ENCODE data around the gene CHN1. TPM values are rescaled to one million over a fixed set of nuclear protein-coding genes. Genes with fewer than 3 reads are reported as not detected.

Gene CHN1
- total RNA-seq, 1 donor from 2014 or later = 7.3 TPM

DNA sequence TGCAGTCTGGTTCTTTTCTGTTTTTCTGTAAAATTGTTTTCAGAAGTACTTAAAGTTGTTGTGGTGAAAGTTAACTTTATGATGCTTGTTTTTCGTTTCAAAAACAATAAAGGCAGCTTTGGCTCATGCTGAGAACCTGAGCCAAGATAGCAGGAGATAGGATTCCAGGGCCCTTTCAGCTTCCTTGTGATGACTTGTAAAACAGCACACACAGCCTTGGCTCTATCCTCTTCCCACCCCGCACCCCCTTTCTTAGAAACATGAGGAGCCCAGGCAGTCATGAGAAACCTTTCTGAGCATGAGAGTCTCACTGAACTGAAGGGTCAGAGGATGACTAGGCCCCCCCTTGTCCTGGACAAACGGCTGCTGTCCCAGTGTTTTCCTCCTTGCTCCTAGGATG, 228.5 kb downstream of the CHN1 start:
- H3K9me3 Mint-ChIP-seq = no peaks in the 10 kb centered on the region
- intact Hi-C loops (cut with micrococcal nuclease) = loop anchor here (5.0 kb wide), 1 partner anchor 126 kb away; no protein-coding TSS in a partner anchor
- no peak overlapping the region for H3K4me3 Mint-ChIP-seq (ENCODE audit: low read depth)
- peaks cover 42% of the 10 kb centered on the region for H3K4me1 Mint-ChIP-seq (ENCODE audit: low read depth)
- no peaks in the 10 kb centered on the region for H3K36me3 Mint-ChIP-seq (ENCODE audit: low read depth)
- DNase-seq (ENCODE audit: low spot score) = no peak
- H3K27me3 Mint-ChIP-seq (ENCODE audit: low read depth) = no peaks in the 10 kb centered on the region
- H3K27ac Mint-ChIP-seq = no peak overlapping the region

DNA sequence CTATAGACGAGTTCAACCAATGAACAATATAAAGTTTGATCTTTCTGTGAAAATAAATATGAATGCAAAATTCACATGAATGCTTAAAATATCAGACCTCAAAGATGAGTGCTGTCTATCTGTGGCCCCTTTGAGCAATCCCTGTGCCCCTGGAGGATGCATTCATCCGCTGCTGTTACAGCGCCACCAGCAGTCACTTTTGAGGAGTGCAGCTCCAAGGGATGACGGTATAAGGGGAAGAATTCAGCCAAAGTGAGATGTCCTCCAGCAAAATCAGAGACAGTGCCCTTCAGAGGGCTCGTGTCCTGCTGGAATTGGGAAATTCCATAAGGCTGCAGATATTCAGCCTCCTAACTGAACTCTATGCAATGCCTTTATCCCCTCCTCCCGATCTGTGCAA, 229.0 kb downstream of the CHN1 start:
- no peak overlapping the region for H3K27ac Mint-ChIP-seq
- DNase-seq (ENCODE audit: low spot score) = no peak
- H3K4me3 Mint-ChIP-seq (ENCODE audit: low read depth) = no peak overlapping the region
- peaks cover 42% of the 10 kb centered on the region for H3K4me1 Mint-ChIP-seq (ENCODE audit: low read depth)
- intact Hi-C loops (cut with micrococcal nuclease) = loop anchor here (5.0 kb wide), 1 partner anchor 126 kb away; no protein-coding TSS in a partner anchor
- H3K36me3 Mint-ChIP-seq (ENCODE audit: low read depth) = no peaks in the 10 kb centered on the region
- H3K27me3 Mint-ChIP-seq (ENCODE audit: low read depth) = no peaks in the 10 kb centered on the region
- H3K9me3 Mint-ChIP-seq = no peaks in the 10 kb centered on the region

DNA sequence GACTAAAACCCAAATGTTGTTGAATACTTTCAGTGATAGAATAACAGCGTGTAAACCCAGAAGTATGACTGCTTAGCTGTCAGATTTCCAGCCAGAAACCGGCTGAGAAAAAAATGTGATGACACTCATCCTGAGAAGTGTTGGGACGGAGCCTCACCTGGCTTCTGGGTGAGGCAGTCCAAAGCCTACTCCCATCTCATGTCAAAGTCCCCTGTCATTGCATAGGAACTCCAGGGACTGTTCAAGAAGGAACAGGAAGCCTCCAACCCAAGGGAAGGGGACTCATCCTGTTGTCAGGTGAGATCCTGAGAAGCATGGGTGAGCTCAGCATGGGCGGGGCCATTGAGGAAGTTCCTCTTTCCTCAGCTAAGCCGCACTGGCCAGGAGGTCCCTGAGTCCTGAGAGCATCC, 229.6 kb downstream of the CHN1 start:
- Mint-ChIP-seq H3K9me3 (no peaks in the 10 kb centered on the region), H3K27me3 (ENCODE audit: low read depth) (no peaks in the 10 kb centered on the region), H3K36me3 (ENCODE audit: low read depth) (no peaks in the 10 kb centered on the region), H3K4me3 (ENCODE audit: low read depth) (no peak overlapping the region), H3K4me1 (ENCODE audit: low read depth) (peaks cover 43% of the 10 kb centered on the region), H3K27ac (no peak overlapping the region)
- intact Hi-C loops (cut with micrococcal nuclease) = loop anchor here (5.0 kb wide), 1 partner anchor 127 kb away; no protein-coding TSS in a partner anchor
- no peak for DNase-seq (ENCODE audit: low spot score)

DNA sequence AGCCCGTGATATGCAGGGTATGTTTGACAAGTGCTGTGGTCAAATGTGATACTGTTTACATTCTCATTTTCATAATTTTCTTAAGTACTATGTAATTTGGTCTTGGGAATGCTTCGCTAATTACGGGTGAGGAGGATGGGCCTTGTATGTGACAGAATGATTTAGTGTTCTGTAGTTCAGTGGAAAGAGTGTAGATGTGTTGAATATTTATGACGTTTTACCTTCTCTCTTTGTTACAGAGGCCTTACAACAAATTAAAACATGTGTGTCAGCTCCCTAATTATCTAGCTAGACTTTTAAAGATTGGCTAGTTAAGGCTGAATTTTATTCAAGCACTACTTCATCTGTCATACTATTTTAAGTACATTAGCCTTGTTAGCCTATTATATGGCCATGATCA, 230.3 kb downstream of the CHN1 start:
- H3K36me3 Mint-ChIP-seq (ENCODE audit: low read depth) = no peaks in the 10 kb centered on the region
- peaks cover 39% of the 10 kb centered on the region for H3K4me1 Mint-ChIP-seq (ENCODE audit: low read depth)
- no peaks in the 10 kb centered on the region for H3K9me3 Mint-ChIP-seq
- intact Hi-C loops (cut with micrococcal nuclease) = loop anchor here (5.0 kb wide), 2 partner anchors 127 to 212 kb away; no protein-coding TSS in a partner anchor
- no peak overlapping the region for H3K27ac Mint-ChIP-seq
- no peaks in the 10 kb centered on the region for H3K27me3 Mint-ChIP-seq (ENCODE audit: low read depth)
- no peak for DNase-seq (ENCODE audit: low spot score)
- H3K4me3 Mint-ChIP-seq (ENCODE audit: low read depth) = no peak overlapping the region

DNA sequence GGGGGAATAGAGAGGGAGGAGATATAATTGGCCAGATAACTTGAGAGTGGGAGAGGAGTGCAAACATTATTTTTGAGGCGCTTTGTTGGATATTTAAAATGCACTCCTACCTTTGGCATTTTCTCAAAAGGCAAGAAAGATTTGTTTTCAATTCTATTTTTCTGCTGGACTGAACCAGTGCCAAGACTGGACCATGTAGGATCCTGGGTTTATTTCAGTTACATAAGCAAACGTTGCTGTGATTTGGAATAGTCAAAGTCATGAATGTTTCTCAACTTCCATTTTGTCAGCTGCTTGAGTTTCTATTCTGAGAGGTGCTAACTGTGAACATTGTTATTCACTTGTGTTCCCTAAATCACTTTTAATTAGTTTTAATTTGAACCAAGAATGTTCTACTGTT, 232.0 kb downstream of the CHN1 start:
- Mint-ChIP-seq H3K4me1 (ENCODE audit: low read depth) (peaks cover 25% of the 10 kb centered on the region), H3K27ac (no peak overlapping the region), H3K27me3 (ENCODE audit: low read depth) (no peaks in the 10 kb centered on the region), H3K4me3 (ENCODE audit: low read depth) (no peak overlapping the region), H3K36me3 (ENCODE audit: low read depth) (no peaks in the 10 kb centered on the region), H3K9me3 (no peaks in the 10 kb centered on the region)
- intact Hi-C loops (cut with micrococcal nuclease) = loop anchor here (5.0 kb wide), 1 partner anchor 214 kb away; no protein-coding TSS in a partner anchor
- DNase-seq (ENCODE audit: low spot score) = no peak

DNA sequence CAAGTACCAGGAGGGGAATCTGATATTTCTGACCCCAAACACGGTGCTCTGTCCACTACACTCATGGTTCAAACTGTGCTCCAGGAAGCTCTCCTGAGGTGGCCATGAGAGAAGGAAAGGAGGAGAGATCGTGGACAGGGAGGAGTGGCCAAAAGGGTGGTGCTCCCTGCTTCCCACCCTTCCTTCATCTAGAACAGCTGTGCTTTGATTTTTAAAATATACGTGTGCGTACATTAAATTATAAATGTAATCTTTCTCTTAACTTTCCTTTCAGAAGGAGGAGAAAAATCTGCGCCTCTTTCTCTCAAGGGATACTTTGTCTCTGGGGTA, 232.7 kb downstream of the CHN1 start:
- Mint-ChIP-seq H3K27ac (no peak overlapping the region), H3K36me3 (ENCODE audit: low read depth) (no peaks in the 10 kb centered on the region), H3K9me3 (no peaks in the 10 kb centered on the region), H3K4me3 (ENCODE audit: low read depth) (no peak overlapping the region), H3K27me3 (ENCODE audit: low read depth) (peaks cover 2% of the 10 kb centered on the region), H3K4me1 (ENCODE audit: low read depth) (peaks cover 17% of the 10 kb centered on the region)
- DNase-seq (ENCODE audit: low spot score) = no peak
- intact Hi-C loops (cut with micrococcal nuclease) = loop anchor here (5.0 kb wide), 1 partner anchor 215 kb away; no protein-coding TSS in a partner anchor

DNA sequence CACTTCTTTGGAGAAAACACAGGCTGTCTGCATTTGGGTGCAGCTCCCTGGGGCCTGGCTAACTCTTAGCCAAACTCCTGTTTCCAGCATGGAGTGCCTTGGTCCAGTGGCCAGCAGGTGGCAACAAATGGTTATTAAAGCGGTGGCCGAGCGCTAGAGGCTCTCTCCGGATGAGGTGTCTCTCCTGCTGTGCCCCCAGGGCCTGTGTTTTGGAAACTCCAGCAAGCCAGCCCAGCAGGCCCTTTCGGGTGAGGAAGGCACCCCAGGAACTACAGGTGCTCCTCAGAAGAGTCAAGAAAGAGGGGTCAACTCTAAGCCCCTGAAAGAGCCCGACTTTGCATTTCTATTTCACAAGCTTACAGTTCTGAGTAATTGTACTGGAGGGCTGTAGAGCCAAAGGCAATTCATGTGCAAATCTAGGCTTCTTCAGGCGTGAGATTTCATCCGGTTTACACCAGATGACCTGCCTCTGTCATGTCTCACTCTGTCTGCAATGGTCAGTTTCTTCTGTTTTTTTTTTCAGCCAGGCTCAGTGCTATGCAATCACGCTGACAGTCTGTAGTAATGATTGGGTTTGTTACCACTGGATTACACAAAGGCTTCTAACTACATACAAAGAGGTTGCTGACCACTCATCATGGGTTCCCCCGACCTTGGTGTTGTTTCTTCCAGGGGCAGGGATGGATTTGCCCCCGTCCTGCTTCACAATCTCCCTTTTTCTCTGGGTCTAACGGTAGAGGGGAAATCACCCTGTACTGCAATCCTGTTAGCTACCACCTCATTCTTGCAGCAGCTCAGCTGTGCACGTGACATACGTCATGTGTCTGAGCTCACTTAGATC, 233.3 kb downstream of the CHN1 start:
- H3K4me3 Mint-ChIP-seq (ENCODE audit: low read depth) = no peak overlapping the region
- intact Hi-C loops (cut with micrococcal nuclease) = loop anchor here (1.0 to 5.0 kb wide), 2 partner anchors 72 to 215 kb away; no protein-coding TSS in a partner anchor
- H3K4me1 Mint-ChIP-seq (ENCODE audit: low read depth) = peaks cover 14% of the 10 kb centered on the region
- no peak for DNase-seq (ENCODE audit: low spot score)
- H3K36me3 Mint-ChIP-seq (ENCODE audit: low read depth) = no peaks in the 10 kb centered on the region
- H3K27ac Mint-ChIP-seq = no peak overlapping the region
- no peaks in the 10 kb centered on the region for H3K9me3 Mint-ChIP-seq
- H3K27me3 Mint-ChIP-seq (ENCODE audit: low read depth) = peaks cover 2% of the 10 kb centered on the region

DNA sequence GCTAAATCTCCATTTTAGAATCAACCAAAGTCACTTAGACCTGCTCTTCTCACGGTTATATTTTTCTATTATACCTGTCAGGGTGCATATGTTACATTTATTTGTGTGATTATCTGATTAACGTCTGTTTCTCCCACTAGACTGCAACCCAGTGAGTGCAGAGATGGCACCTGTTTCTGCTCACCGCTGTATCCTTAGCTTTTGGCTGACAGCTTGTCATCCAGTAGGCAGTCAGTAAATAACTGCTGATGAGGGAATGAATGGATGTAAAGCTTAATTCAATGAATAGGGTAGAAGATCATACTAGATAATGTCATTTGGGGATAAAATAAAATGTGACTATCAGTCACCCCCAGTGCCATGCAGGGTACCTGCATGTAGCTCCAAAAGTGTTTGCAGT, 234.0 kb downstream of the CHN1 start:
- H3K27ac Mint-ChIP-seq = no peak overlapping the region
- H3K4me1 Mint-ChIP-seq (ENCODE audit: low read depth) = peaks cover 10% of the 10 kb centered on the region
- DNase-seq (ENCODE audit: low spot score) = no peak
- no peak overlapping the region for H3K4me3 Mint-ChIP-seq (ENCODE audit: low read depth)
- no peaks in the 10 kb centered on the region for H3K9me3 Mint-ChIP-seq
- intact Hi-C loops (cut with micrococcal nuclease) = loop anchor here (1.0 to 5.0 kb wide), 2 partner anchors 71 to 216 kb away; no protein-coding TSS in a partner anchor
- H3K27me3 Mint-ChIP-seq (ENCODE audit: low read depth) = peaks cover 2% of the 10 kb centered on the region
- no peaks in the 10 kb centered on the region for H3K36me3 Mint-ChIP-seq (ENCODE audit: low read depth)

DNA sequence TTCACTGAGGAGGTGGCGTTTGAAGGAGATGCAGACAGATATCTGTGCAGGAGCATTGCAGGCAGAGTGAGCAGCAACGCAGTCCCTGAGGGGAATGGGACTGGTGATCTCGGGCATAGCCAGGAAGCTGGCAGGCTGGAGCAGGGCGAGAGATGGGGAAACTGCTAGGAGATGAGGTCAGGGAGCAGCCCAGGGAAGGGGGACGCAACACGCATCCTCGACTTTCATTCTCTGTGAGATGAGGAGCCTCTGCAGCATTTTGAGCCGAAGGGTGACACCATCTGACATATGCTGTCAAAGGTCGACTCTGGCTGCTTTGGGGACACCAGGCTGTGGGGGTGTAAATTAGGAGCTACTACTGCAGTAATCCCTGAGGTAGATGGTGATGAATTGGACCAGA, 236.6 kb downstream of the CHN1 start:
- Mint-ChIP-seq H3K9me3 (no peaks in the 10 kb centered on the region), H3K36me3 (ENCODE audit: low read depth) (no peaks in the 10 kb centered on the region), H3K4me3 (ENCODE audit: low read depth) (no peak overlapping the region), H3K27ac (no peak overlapping the region), H3K4me1 (ENCODE audit: low read depth) (peaks cover 5% of the 10 kb centered on the region), H3K27me3 (ENCODE audit: low read depth) (peaks cover 5% of the 10 kb centered on the region)
- intact Hi-C loops (cut with micrococcal nuclease) = no loop called here
- no peak for DNase-seq (ENCODE audit: low spot score)

DNA sequence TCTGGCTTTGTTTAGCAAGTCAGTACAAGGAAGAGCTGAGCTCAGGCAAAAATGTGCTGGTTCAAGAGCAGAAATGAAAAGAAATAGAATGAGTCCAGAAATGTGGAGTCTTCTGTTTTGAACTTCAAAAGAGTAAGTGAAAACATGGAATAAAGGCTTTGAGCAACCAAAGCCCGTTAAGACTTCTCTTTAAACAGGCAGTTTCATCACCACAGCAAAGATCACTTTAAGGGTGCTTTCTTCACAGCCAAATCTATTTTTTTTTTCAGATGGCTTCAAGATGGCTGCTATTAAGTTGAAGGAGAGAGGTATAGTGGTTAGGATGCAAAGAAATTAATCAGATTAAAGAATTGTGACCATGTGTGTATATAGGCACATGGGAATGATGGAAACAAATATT, 238.9 kb downstream of the CHN1 start:
- H3K36me3 Mint-ChIP-seq (ENCODE audit: low read depth) = no peaks in the 10 kb centered on the region
- no peaks in the 10 kb centered on the region for H3K9me3 Mint-ChIP-seq
- H3K4me3 Mint-ChIP-seq (ENCODE audit: low read depth) = no peak overlapping the region
- H3K27me3 Mint-ChIP-seq (ENCODE audit: low read depth) = peaks cover 7% of the 10 kb centered on the region
- no peak for DNase-seq (ENCODE audit: low spot score)
- intact Hi-C loops (cut with micrococcal nuclease) = no loop called here
- H3K27ac Mint-ChIP-seq = no peak overlapping the region
- H3K4me1 Mint-ChIP-seq (ENCODE audit: low read depth) = peaks cover 8% of the 10 kb centered on the region

DNA sequence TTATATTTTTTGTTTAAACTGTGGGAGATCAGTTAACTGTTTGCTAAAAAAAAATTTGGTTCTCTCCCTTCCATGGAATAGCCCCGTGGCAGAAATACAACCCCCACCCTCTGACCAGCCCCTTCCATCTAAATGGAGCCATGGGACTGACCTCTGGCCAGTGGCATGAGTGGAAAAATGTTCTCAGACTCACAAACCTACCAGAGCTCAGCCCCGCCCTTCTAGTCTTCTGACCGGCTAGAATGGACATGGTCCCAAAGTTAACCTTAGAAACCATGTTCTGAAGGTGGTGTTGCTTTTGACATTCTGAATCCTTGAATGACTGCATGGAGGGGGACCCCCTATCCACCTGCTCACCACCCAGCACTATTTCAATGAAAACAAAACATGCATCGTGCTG, 239.6 kb downstream of the CHN1 start:
- peaks cover 7% of the 10 kb centered on the region for H3K27me3 Mint-ChIP-seq (ENCODE audit: low read depth)
- intact Hi-C loops (cut with micrococcal nuclease) = no loop called here
- H3K4me1 Mint-ChIP-seq (ENCODE audit: low read depth) = peaks cover 6% of the 10 kb centered on the region
- no peaks in the 10 kb centered on the region for H3K9me3 Mint-ChIP-seq
- H3K36me3 Mint-ChIP-seq (ENCODE audit: low read depth) = no peaks in the 10 kb centered on the region
- H3K4me3 Mint-ChIP-seq (ENCODE audit: low read depth) = no peak overlapping the region
- DNase-seq (ENCODE audit: low spot score) = no peak
- H3K27ac Mint-ChIP-seq = no peak overlapping the region

DNA sequence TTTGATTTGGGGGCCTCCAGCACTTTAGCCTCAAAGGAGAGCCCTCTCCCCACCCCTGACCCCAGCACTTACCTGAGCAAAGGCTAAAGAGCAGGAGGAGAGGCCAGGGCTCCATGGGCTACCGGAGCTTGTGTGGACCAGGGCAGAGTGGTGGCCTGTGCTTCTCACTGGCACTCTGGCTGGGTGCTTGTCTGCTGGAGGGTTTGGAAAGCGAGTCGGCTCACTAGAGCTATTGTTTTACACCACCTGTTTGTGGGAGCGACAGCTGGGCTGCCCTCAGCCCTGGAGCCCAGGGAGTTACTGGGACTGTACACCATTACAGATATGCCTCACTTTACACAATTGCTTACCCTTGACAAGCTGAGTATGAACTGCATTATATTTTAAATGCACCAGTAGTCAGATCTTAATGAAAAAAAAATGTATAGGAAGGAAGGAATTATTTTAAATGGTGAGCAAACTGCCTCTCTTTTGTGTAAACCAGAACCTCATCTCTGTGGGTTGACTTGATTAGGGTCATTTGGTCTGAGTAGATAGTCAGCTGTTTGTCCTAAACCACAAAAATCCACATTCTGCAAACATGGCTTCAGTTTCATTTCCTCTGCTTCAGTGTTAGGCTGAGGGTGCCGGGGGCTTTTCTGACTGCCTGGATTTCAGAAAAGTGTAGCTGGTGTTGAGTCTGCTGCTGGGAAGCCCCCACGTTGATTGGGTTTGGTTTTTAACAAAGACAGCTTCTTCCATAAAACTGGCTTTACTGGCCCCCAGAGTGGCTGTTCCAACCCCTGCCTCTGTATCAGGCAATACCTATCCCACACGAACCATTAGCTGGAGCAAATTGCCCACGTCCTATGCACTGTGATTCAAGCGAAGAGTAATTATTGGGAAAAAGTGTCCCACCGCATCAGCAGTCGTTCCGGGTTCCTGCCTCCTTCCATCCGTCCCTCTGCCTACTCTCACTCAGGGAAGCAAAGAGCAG, 240.6 kb downstream of the CHN1 start, which contains the start of gene CHRNA1:
CHRNA1 (minus strand) TSS at position 193 of the 976 bp plus-strand sequence; CDS start at position 115, 78 bp downstream.
- H3K27me3 Mint-ChIP-seq (ENCODE audit: low read depth) = peaks cover 7% of the 10 kb centered on the region
- peaks cover 6% of the 10 kb centered on the region for H3K4me1 Mint-ChIP-seq (ENCODE audit: low read depth)
- H3K9me3 Mint-ChIP-seq = no peaks in the 10 kb centered on the region
- intact Hi-C loops (cut with micrococcal nuclease) = no loop called here
- DNase-seq (ENCODE audit: low spot score) = no peak
- H3K36me3 Mint-ChIP-seq (ENCODE audit: low read depth) = no peaks in the 10 kb centered on the region
- H3K4me3 Mint-ChIP-seq (ENCODE audit: low read depth) = no peak within 1 kb of the TSS
- no peak within 1 kb of the TSS for H3K27ac Mint-ChIP-seq
